ENCODE results near the gene TNIK.

DNA sequence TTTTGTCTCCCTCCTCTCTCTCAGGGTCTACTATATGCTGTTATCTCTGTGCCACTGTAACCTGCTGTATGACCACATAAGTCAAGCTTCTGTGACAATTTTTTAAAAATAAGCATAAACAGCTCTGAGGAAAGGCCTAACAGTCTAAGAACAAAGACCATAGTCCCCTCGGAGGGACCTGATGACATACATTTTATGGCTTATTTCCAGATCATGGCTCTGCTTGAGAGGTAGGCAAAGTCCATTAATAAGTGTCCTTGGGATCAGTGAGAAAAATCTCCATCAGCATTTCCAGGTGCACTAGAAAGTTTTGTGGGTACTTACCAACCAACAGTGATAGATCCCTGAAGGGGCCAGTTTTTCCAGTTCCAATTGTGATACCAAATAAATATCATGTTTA lies 123.8 kb downstream of the TNIK start:
- TF ChIP-seq, protein P1, sequence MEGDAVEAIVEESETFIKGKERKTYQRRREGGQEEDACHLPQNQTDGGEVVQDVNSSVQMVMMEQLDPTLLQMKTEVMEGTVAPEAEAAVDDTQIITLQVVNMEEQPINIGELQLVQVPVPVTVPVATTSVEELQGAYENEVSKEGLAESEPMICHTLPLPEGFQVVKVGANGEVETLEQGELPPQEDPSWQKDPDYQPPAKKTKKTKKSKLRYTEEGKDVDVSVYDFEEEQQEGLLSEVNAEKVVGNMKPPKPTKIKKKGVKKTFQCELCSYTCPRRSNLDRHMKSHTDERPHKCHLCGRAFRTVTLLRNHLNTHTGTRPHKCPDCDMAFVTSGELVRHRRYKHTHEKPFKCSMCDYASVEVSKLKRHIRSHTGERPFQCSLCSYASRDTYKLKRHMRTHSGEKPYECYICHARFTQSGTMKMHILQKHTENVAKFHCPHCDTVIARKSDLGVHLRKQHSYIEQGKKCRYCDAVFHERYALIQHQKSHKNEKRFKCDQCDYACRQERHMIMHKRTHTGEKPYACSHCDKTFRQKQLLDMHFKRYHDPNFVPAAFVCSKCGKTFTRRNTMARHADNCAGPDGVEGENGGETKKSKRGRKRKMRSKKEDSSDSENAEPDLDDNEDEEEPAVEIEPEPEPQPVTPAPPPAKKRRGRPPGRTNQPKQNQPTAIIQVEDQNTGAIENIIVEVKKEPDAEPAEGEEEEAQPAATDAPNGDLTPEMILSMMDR (IDR thresholded peaks at IDR 0.05; ENCODE audit: low read depth, low read length), result no peak
- no peak for TF ChIP-seq MYC (IDR thresholded peaks at IDR 0.05; ENCODE audit: low read depth, low read length)

Data from NB4 (cell line).